Retinal pigment epithelial cell (primary cell): ENCODE data around the gene DUSP19.
"Not testable (repeated sequence)": the region's sequence is repeated elsewhere in the genome, so short reads cannot be mapped to it uniquely, and the experiment has no call there.

Experiments used
- DNase-seq: peaks from one replicate; pipeline ENCODE4 v3.0.0-alpha.2; 2010; ENCODE audit warnings: low read depth
- H3K4me3 ChIP-seq: 2 replicates; pipeline ENCODE4 v1.5.1; 2011; ENCODE audit warnings: mild to moderate bottlenecking, low read length, control low read depth, moderate library complexity
- TF ChIP-seq, protein P1 (sequence below): conservative IDR thresholded peaks from 2 replicates; pipeline ENCODE4 v1.5.1; 2011; ENCODE audit warnings: low read depth, low read length, control low read depth, inconsistent platforms

DUSP19 gene

DNA sequence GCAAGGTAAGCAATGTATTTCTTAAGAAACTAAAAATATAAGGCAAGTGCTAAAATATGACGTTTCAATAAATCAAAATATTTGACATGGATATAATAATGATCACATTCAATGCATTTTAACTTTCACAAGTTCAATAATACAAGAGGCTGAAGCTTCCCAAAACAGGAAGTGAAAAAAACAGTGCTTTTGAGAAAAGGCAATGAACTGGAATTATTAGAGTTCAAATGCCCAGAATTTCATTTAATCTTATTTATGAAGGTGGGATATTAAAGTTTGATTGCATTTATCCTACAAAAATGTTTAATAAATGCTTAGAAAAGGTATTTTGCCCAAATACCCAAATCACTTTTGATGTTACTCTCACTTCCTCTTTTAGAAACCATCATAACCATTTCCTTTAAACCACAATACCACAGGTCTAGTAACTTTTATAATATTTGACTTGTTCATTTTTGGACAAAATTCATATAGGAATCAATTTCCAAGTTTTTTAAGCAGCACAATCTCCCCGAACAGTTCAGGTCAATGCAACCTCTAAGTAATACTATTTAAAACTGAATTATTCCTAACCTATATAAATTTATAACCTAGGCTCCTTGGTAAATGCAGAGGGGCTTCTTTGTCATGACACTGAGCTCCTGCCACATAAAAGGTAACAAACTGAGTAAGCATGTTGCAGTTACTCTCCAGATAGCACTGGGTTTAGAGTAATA, 42.4 kb upstream of the DUSP19 start:
- TF ChIP-seq, protein P1, sequence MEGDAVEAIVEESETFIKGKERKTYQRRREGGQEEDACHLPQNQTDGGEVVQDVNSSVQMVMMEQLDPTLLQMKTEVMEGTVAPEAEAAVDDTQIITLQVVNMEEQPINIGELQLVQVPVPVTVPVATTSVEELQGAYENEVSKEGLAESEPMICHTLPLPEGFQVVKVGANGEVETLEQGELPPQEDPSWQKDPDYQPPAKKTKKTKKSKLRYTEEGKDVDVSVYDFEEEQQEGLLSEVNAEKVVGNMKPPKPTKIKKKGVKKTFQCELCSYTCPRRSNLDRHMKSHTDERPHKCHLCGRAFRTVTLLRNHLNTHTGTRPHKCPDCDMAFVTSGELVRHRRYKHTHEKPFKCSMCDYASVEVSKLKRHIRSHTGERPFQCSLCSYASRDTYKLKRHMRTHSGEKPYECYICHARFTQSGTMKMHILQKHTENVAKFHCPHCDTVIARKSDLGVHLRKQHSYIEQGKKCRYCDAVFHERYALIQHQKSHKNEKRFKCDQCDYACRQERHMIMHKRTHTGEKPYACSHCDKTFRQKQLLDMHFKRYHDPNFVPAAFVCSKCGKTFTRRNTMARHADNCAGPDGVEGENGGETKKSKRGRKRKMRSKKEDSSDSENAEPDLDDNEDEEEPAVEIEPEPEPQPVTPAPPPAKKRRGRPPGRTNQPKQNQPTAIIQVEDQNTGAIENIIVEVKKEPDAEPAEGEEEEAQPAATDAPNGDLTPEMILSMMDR = no peak
- H3K4me3 ChIP-seq = peak overlapping the region; percentile 90
- DNase-seq = no peak

DNA sequence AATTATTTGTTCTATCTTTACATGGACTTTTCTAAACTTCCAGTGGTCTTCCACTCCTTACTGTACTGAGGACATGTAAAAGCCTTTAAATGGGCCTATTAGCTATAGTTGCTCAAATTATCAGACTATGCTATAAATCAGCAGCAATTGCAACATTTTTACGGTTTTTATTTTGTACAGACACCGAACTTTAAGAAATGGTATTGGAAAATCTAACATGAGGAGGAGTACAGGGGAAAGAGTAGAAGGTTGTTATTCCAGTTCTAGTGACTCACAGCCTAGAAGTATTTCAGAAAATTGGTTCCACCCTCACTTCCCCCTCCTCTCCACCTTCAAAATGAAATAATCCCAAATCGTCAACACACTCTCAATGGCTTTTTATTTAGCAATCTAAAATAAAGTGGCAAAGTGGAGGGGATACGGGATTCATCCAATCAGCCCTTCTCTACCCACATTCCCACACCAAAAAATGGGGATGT, 41.4 kb upstream of the DUSP19 start:
- peak overlapping the region; percentile 90 for H3K4me3 ChIP-seq
- no peak for DNase-seq
- TF ChIP-seq, protein P1 = no peak

DNA sequence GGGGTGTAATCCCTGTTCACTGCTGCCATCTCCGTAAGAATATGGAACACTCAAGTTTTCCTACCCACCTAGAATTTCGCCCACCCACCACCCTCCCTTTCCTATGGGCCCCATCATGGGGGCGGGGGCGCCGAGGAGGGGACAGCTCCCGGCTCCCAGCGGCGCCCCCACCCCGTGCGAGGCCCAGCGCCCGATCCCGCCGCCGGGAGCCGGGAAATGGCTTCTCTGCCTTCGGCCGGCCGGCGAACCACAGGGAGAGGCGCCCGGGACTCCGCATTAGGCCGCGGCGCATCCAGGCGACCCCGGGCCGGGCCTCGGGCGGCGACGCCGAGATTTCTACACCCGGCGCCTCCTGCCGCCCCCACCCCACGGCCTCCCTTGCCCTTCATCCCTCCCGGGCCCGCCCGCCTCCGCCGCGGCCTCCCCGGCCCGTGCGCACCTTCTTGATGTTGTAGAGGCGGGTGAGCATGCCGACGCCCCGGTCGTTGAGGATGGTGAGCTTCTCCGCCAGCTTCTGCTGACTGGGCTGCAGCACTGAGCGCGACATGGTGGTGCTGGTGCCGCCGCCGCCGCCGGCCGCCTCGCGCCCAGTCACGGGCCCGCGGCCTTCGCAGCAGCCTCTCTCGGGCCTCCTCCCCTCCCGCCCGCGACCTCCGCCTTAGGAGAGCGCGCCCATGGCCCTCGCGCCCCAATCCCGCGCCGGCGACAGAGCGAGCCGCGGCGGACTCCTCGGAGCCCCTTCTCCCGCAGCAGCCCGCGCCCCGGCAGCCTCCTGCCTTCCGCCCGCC, 40.8 kb upstream of the DUSP19 start:
- DNase-seq = no peak
- H3K4me3 ChIP-seq = peak overlapping the region; percentile 90
- TF ChIP-seq, protein P1 = no peak

DNA sequence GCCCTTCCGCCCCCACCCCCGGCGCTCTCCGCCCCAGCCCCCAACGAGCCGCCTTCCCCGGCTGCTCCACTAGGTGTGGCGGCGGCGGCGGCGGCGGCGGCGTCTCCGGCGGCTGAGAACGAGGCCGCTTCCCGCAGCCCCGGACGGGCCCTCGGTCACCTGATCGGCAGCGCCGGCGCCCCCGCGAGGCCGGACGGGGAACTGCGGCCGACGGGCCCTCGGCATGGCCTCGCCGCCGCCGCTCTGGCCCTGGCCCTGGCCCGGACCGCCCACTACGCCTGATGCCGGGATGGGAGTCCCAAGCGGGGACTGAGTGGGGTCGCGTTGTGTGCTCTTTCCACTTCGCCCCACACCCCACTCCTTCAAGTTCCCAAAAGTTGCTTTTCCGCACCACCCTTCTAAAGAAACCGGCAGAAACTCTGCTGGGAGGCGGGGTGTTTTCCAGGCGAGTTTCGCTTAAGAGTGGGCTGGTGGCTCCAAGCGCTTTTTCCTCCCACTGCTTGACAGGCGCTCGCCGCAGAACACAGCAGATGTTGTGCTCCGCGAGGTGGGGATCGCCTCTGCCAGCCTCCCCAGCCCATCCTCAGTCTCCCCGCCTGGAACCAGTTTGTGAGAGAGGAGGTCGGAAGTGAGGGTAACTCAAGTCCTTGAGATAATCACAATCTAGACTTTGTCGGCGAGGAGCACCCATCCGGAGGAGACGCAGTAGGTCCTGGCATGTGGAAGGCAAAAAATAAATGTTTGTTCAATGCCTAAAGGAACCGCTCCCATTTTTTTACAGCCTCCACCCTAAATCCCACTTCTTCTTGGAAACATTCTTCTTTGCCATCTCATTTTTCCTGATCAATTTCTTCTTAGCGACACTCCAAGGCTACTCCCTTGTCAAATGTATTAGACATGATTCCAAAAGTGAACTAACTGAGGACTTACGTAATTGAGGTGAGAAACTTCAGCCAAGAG, 39.9 kb upstream of the DUSP19 start, which contains the start of gene NCKAP1:
Gene NCKAP1, minus strand, starts transcription at position 117 of the 960 bp plus-strand sequence. CDS start 358 bp downstream, outside the sequence.
- DNase-seq = no peak
- peak within 1 kb of the TSS; percentile 90 for H3K4me3 ChIP-seq
- TF ChIP-seq, protein P1 = peak; percentile 53

DNA sequence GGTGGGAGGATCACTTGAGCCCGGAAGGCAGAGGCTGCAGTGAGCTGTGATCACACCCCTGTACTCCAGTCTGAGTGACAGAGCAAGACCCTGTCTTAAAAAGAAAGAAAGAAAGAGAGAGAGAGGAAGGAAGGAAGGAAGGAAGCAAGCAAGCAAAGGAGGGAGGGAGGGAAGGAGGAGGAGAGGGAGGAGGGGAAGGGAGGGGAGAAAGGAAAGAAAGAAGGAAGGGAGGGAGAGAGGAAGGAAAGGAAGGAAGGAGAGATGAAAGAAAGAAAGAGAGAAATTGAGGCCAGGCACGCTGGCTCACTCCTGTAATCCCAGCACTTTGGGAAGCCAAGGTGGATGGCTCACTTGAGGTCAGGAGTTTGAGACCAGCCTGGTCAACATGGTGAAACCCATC, 37.9 kb upstream of the DUSP19 start:
- H3K4me3 ChIP-seq = no peak overlapping the region
- TF ChIP-seq, protein P1 = no peak
- no peak for DNase-seq

DNA sequence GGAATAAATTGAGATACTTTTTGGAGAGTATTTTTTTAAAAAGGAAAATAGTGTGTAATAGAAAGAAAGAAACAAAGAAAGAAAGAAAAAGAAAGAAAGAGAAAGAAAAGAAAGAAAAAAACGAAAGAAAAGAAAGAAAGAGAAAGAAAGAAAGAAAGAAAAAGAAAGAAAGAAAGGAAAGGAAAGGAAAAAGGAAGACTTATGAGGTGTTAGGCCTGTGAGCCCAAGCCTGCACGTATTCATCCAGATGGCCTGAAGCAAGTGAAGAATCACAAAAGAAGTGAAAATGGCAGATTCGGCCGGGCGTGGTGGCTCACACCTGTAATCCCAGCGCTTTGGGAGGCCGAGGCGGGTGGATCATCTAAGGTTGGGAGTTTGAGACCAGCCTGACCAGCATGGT, 35.0 kb upstream of the DUSP19 start:
- H3K4me3 ChIP-seq, DNase-seq: not testable (repeated sequence)

DNA sequence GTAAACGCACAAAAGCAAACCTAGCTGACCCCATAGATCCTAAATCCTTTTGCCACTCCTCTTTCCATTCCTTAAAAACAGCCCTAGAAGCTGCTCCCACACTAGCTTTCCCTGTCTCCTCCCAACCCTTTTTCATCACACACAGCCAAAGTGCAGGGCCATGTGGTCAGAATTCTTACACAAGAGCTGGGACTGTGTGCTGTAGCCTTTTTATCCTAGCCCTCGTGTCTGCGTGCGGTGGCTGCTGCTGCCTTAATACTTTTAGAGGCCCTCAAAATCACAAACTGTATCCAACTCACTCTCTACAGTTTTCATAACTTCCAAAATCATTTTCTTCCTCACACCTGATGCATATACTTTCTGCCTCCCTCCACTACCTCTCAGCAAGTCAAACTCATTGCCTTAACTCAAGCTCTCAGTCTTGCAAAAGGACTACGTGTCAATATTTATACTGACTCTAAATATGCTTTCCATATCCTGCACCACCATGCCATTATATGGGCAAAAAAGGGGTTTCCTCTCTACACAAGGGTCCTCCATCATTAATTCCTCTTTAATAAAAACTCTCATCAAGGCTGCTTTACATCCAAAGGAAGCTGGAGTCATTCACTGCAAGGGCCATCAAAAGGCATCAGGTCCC, 30.9 kb upstream of the DUSP19 start:
- not testable (repeated sequence) for H3K4me3 ChIP-seq

More for the DNA sequence above, 30.9 kb upstream of the DUSP19 start:
- not testable (repeated sequence) for DNase-seq
